ENCODE measurements around the gene DTX1. TPM values are rescaled to one million over a fixed set of nuclear protein-coding genes. Genes with fewer than 3 reads are reported as not detected.

DTX1 gene
- total RNA-seq, 1 donor from 2014 or later, result 1.4 TPM

DNA sequence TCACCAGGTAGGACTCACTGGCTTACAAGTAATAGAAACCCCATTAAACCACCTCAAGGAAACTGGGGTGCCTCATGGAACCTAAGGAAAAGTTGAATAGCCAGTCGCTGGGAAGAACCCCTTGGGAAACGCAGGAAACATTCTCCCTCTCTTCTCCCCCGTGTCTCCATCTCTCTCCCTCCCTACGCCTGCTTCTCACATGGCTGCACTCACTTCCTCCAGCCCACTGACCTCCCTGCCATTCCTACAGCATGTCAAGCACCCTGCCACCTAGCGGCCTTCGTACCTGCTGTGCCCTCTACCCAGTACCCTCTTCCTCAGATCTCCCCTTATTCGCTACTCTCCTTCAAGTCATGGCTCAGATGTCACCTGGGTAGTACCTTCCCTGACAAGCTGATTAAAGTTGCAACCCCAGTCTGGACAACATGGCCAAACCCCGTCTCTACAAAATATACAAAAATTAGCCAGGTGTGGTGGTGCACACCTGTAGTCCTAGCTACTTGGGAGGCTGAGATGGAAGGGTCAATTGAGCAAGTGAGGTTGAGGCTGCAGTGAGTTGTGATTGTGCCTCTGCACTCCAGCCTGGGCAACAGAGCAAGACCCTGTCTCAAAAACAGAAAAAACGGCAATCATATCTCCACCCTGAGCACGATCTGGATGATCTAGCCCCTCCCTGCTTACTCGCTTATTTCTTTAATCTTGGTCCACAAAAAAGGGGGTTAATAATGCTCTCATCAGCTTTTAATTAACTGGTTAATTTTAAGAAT lies 6.4 kb upstream of the DTX1 start:
- no peaks in the 10 kb centered on the region for H3K4me1 Mint-ChIP-seq
- peaks cover 87% of the 10 kb centered on the region for H3K27me3 Mint-ChIP-seq (ENCODE audit: low read depth)
- H3K9me3 Mint-ChIP-seq, result no peaks in the 10 kb centered on the region
- no peak for DNase-seq (ENCODE audit: low spot score in 2 of 2, unreplicated experiment in 2 of 2)
- TF ChIP-seq, protein P1, sequence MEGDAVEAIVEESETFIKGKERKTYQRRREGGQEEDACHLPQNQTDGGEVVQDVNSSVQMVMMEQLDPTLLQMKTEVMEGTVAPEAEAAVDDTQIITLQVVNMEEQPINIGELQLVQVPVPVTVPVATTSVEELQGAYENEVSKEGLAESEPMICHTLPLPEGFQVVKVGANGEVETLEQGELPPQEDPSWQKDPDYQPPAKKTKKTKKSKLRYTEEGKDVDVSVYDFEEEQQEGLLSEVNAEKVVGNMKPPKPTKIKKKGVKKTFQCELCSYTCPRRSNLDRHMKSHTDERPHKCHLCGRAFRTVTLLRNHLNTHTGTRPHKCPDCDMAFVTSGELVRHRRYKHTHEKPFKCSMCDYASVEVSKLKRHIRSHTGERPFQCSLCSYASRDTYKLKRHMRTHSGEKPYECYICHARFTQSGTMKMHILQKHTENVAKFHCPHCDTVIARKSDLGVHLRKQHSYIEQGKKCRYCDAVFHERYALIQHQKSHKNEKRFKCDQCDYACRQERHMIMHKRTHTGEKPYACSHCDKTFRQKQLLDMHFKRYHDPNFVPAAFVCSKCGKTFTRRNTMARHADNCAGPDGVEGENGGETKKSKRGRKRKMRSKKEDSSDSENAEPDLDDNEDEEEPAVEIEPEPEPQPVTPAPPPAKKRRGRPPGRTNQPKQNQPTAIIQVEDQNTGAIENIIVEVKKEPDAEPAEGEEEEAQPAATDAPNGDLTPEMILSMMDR (IDR thresholded peaks at IDR 0.05; ENCODE audit: unreplicated experiment), result no peak
- H3K4me3 Mint-ChIP-seq, result no peak overlapping the region
- H3K36me3 Mint-ChIP-seq, result no peaks in the 10 kb centered on the region
- no peak overlapping the region for H3K27ac Mint-ChIP-seq

DNA sequence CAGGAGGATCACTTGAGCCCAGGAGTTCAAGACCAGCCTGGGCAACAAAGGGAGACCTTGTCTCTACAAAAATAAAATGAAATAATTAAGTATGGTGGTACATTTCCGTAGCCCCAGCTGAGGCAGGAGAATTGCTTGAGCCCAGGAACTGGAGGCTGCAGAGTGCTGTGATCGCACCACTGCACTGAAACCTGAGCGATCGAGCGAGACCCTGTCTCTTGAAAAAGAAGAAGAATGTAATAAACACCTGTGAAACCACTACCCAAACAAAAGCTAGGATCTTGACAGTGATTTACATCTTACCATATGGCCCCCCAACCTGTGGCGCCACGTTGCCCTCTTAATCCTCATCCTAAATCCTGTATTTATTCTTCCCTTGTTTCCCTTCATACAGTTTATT lies 5.7 kb upstream of the DTX1 start:
- no peaks in the 10 kb centered on the region for H3K4me1 Mint-ChIP-seq
- no peaks in the 10 kb centered on the region for H3K36me3 Mint-ChIP-seq
- H3K27me3 Mint-ChIP-seq (ENCODE audit: low read depth), result peaks cover 87% of the 10 kb centered on the region
- H3K9me3 Mint-ChIP-seq, result no peaks in the 10 kb centered on the region
- no peak for DNase-seq (ENCODE audit: low spot score in 2 of 2, unreplicated experiment in 2 of 2)
- H3K27ac Mint-ChIP-seq, result no peak overlapping the region
- no peak overlapping the region for H3K4me3 Mint-ChIP-seq
- TF ChIP-seq, protein P1 (IDR thresholded peaks at IDR 0.05; ENCODE audit: unreplicated experiment), result no peak

DNA sequence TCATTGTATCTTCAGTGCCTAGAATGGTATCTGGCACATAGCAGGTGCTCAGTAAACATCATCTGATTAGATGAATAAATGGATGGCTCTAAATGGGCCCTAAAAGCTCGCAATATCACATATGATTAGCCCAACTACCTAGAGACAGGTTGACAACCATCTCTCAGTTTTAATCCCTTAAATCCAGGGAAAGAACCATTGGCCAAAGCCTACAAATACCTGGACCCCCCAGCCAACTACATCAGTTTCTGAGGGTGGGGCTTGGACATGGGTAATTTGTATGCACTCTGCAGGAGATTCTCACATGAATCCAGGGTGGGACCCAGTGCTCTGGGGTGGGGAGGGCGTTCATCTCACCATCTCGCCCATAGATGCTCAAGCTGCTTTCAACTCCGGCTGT lies 4.8 kb upstream of the DTX1 start:
- no peak for DNase-seq (ENCODE audit: low spot score in 2 of 2, unreplicated experiment in 2 of 2)
- H3K9me3 Mint-ChIP-seq, result no peaks in the 10 kb centered on the region
- no peak overlapping the region for H3K4me3 Mint-ChIP-seq
- peaks cover 87% of the 10 kb centered on the region for H3K27me3 Mint-ChIP-seq (ENCODE audit: low read depth)
- H3K27ac Mint-ChIP-seq, result no peak overlapping the region
- no peaks in the 10 kb centered on the region for H3K36me3 Mint-ChIP-seq
- TF ChIP-seq, protein P1 (IDR thresholded peaks at IDR 0.05; ENCODE audit: unreplicated experiment), result no peak
- no peaks in the 10 kb centered on the region for H3K4me1 Mint-ChIP-seq

DNA sequence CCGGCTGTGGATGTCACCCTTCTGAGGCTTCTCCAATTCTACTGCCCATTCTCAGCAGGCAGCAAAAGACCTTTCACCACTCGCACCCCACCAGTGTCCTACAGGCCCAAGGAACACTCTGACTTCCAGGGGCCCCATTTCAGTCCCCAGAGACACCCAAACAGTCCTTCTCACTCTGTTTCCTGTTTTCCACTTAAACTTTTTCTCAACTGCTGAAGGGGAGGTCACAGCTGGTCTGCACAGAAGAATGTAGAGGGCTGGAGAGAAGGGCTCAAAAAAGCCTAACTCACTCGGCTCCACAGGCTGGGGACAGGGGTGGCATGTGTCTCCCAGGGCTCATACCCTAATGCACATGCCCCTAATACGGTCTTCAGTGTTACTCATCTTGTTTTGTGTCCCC lies 4.2 kb upstream of the DTX1 start:
- H3K27ac Mint-ChIP-seq, result no peak overlapping the region
- H3K4me1 Mint-ChIP-seq, result no peaks in the 10 kb centered on the region
- TF ChIP-seq, protein P1 (IDR thresholded peaks at IDR 0.05; ENCODE audit: unreplicated experiment), result no peak
- H3K4me3 Mint-ChIP-seq, result no peak overlapping the region
- DNase-seq (ENCODE audit: low spot score in 2 of 2, unreplicated experiment in 2 of 2), result no peak
- H3K27me3 Mint-ChIP-seq (ENCODE audit: low read depth), result peaks cover 86% of the 10 kb centered on the region
- H3K9me3 Mint-ChIP-seq, result no peaks in the 10 kb centered on the region
- no peaks in the 10 kb centered on the region for H3K36me3 Mint-ChIP-seq

DNA sequence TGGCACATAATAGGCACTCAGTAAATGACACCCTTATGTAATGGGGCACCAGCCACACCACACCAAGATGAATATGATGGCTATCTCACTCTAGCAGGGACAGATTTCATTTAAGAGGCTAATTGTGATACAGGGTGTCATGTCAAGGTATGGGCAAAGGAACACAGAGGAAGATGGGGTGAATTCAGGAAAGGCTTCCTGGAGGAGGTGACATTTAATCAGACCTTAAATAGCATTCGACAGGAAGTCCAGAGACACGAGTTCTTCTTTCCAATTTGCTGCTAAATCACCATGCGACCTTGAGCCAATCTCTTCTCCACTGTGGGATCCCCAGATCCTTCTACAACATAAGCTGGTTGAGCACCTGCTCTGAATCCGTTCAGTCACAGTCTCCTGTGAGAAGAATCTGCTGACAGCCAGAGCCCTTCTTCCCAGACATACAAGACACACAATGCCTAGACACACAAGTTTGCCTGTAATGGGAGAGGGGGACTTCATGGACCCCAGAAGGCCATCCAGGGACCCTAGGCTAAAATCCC lies 1.5 kb upstream of the DTX1 start:
- Mint-ChIP-seq H3K27me3 (ENCODE audit: low read depth) (peaks cover 65% of the 10 kb centered on the region), H3K36me3 (no peaks in the 10 kb centered on the region), H3K27ac (no peak overlapping the region), H3K4me1 (no peaks in the 10 kb centered on the region), H3K4me3 (peak overlapping the region; percentile 33), H3K9me3 (no peaks in the 10 kb centered on the region)
- DNase-seq (ENCODE audit: low spot score in 2 of 2, unreplicated experiment in 2 of 2), result no peak
- TF ChIP-seq, protein P1 (IDR thresholded peaks at IDR 0.05; ENCODE audit: unreplicated experiment), result no peak
